ENCODE measurements around the gene HSDL2.
"Not testable (repeated sequence)": the region's sequence is repeated elsewhere in the genome, so short reads cannot be mapped to it uniquely, and the experiment has no call there.

HSDL2 gene

GRCh38 chr9:112500842-112501241, 120.9 kb downstream of the HSDL2 start:
- TF ChIP-seq GATA1 (IDR thresholded peaks at IDR 0.05; ENCODE audit: low read depth, low read length) (no peak), POLR2A (IDR thresholded peaks at IDR 0.05; ENCODE audit: low read length) (no peak)
- no peak for DNase-seq

- TF ChIP-seq POLR2A (IDR thresholded peaks at IDR 0.05; ENCODE audit: low read length) (no peak), GATA1 (IDR thresholded peaks at IDR 0.05; ENCODE audit: low read depth, low read length) (no peak)
- no peak for DNase-seq
Observed at GRCh38 chr9:112501287-112501686, 121.4 kb downstream of the HSDL2 start.

- no peak for DNase-seq
- no peak for TF ChIP-seq POLR2A (IDR thresholded peaks at IDR 0.05; ENCODE audit: low read length)
- no peak for TF ChIP-seq GATA1 (IDR thresholded peaks at IDR 0.05; ENCODE audit: low read depth, low read length)
Observed at GRCh38 chr9:112502175-112502946, 122.5 kb downstream of the HSDL2 start.

GRCh38 chr9:112503170-112503569, 123.3 kb downstream of the HSDL2 start:
- TF ChIP-seq POLR2A (IDR thresholded peaks at IDR 0.05; ENCODE audit: low read length) (no peak), GATA1 (IDR thresholded peaks at IDR 0.05; ENCODE audit: low read depth, low read length) (no peak)

GRCh38 chr9:112505086-112505485, 125.2 kb downstream of the HSDL2 start:
- TF ChIP-seq GATA1 (IDR thresholded peaks at IDR 0.05; ENCODE audit: low read depth, low read length) = no peak
- no peak for TF ChIP-seq POLR2A (IDR thresholded peaks at IDR 0.05; ENCODE audit: low read length)
- DNase-seq = no peak

More at GRCh38 chr9:112503170-112503569, 123.3 kb downstream of the HSDL2 start:
- no peak for DNase-seq

- TF ChIP-seq GATA1 (IDR thresholded peaks at IDR 0.05; ENCODE audit: low read depth, low read length) (no peak), POLR2A (IDR thresholded peaks at IDR 0.05; ENCODE audit: low read length) (no peak)
- no peak for DNase-seq
Observed at GRCh38 chr9:112505607-112506006, 125.7 kb downstream of the HSDL2 start.

GRCh38 chr9:112506571-112506970, 126.7 kb downstream of the HSDL2 start:
- no peak for DNase-seq
- TF ChIP-seq GATA1 (IDR thresholded peaks at IDR 0.05; ENCODE audit: low read depth, low read length) = no peak
- TF ChIP-seq POLR2A (IDR thresholded peaks at IDR 0.05; ENCODE audit: low read length) = no peak

GRCh38 chr9:112507001-112507680, 127.2 kb downstream of the HSDL2 start:
- no peak for DNase-seq
- TF ChIP-seq POLR2A (IDR thresholded peaks at IDR 0.05; ENCODE audit: low read length) (no peak), GATA1 (IDR thresholded peaks at IDR 0.05; ENCODE audit: low read depth, low read length) (no peak)

GRCh38 chr9:112508377-112508776, 128.5 kb downstream of the HSDL2 start:
- no peak for DNase-seq
- no peak for TF ChIP-seq GATA1 (IDR thresholded peaks at IDR 0.05; ENCODE audit: low read depth, low read length)
- TF ChIP-seq POLR2A (IDR thresholded peaks at IDR 0.05; ENCODE audit: low read length) = no peak

GRCh38 chr9:112512377-112512776, 132.5 kb downstream of the HSDL2 start:
- DNase-seq = not testable (repeated sequence)

GRCh38 chr9:112516769-112517168, 136.9 kb downstream of the HSDL2 start:
- DNase-seq = no peak
- TF ChIP-seq POLR2A (IDR thresholded peaks at IDR 0.05; ENCODE audit: low read length) = no peak

- TF ChIP-seq POLR2A (IDR thresholded peaks at IDR 0.05; ENCODE audit: low read length) = no peak
- TF ChIP-seq GATA1 (IDR thresholded peaks at IDR 0.05; ENCODE audit: low read depth, low read length) = no peak
Observed at GRCh38 chr9:112520069-112520468, 140.2 kb downstream of the HSDL2 start.

GRCh38 chr9:112520656-112521055, 140.7 kb downstream of the HSDL2 start:
- DNase-seq = no peak
- TF ChIP-seq POLR2A (IDR thresholded peaks at IDR 0.05; ENCODE audit: low read length) (no peak), GATA1 (IDR thresholded peaks at IDR 0.05; ENCODE audit: low read depth, low read length) (no peak)

More at GRCh38 chr9:112520069-112520468, 140.2 kb downstream of the HSDL2 start:
- DNase-seq = no peak
